Fibroblast of villous mesenchyme (primary cell): ENCODE data around the gene GPR152. TPM values are rescaled to one million over a fixed set of nuclear protein-coding genes. Genes with fewer than 3 reads are reported as not detected.

Experiments
- DNase-seq: peaks from one replicate; pipeline ENCODE4 v3.0.0-alpha.2; 2010; ENCODE audit warnings: low read depth
- H3K4me3 ChIP-seq: 2 replicates; pipeline ENCODE4 v1.5.1; 2011; ENCODE audit warnings: low read depth, mild to moderate bottlenecking, low read length
- total RNA-seq: library from RNA; depleted of rRNA; stranded (reverse); fragments of >200 nt; gene quantifications from 2 replicates; pipeline ENCODE4 v1.2.3, GENCODE V29; 2012
- TF ChIP-seq, protein P1 (sequence below): IDR thresholded peaks from 2 replicates; pipeline ENCODE4 v1.5.1; 2012; ENCODE audit warnings: low read depth, mild to moderate bottlenecking, low read length; ENCODE audit not compliant: insufficient read depth

Gene GPR152, protein sequence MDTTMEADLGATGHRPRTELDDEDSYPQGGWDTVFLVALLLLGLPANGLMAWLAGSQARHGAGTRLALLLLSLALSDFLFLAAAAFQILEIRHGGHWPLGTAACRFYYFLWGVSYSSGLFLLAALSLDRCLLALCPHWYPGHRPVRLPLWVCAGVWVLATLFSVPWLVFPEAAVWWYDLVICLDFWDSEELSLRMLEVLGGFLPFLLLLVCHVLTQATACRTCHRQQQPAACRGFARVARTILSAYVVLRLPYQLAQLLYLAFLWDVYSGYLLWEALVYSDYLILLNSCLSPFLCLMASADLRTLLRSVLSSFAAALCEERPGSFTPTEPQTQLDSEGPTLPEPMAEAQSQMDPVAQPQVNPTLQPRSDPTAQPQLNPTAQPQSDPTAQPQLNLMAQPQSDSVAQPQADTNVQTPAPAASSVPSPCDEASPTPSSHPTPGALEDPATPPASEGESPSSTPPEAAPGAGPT
- total RNA-seq, result not detected in 2 replicates

DNA sequence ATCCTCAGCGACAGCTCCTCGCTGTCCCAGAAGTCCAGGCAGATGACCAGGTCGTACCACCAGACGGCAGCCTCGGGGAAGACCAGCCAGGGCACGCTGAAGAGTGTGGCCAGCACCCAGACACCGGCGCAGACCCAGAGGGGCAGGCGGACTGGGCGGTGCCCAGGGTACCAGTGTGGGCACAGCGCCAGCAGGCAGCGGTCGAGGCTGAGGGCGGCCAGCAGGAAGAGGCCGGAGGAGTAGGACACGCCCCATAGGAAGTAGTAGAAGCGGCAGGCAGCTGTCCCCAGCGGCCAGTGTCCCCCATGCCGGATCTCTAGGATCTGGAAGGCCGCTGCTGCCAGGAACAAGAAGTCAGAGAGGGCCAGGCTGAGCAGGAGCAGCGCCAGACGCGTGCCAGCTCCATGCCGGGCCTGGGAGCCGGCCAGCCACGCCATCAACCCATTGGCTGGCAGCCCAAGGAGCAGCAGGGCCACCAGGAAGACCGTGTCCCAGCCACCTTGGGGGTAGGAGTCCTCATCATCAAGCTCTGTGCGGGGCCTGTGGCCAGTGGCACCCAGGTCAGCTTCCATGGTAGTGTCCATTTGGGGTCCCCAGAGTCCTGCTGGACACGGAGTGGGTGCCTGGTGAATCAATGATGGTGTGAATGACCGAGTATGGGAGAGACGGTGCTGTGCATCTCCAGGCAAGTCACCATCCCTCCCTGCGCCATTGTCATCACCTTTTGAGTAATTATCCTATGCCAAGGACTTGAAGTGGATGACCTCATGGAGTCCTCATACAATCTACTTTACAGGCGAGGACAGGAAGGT lies at the start of gene GPR152:
Gene GPR152, minus strand, starts transcription at position 589 of the 812 bp plus-strand sequence. Its CDS starts 5 bp downstream, at position 584.
- H3K4me3 ChIP-seq, result no peak within 1 kb of the TSS
- no peak for DNase-seq
- TF ChIP-seq, protein P1, sequence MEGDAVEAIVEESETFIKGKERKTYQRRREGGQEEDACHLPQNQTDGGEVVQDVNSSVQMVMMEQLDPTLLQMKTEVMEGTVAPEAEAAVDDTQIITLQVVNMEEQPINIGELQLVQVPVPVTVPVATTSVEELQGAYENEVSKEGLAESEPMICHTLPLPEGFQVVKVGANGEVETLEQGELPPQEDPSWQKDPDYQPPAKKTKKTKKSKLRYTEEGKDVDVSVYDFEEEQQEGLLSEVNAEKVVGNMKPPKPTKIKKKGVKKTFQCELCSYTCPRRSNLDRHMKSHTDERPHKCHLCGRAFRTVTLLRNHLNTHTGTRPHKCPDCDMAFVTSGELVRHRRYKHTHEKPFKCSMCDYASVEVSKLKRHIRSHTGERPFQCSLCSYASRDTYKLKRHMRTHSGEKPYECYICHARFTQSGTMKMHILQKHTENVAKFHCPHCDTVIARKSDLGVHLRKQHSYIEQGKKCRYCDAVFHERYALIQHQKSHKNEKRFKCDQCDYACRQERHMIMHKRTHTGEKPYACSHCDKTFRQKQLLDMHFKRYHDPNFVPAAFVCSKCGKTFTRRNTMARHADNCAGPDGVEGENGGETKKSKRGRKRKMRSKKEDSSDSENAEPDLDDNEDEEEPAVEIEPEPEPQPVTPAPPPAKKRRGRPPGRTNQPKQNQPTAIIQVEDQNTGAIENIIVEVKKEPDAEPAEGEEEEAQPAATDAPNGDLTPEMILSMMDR, result no peak

- no peak overlapping the region for H3K4me3 ChIP-seq
- TF ChIP-seq, protein P1, result no peak
- no peak for DNase-seq
Observed at GRCh38 chr11:67501854-67502253, 49.3 kb upstream of the GPR152 start.

DNA sequence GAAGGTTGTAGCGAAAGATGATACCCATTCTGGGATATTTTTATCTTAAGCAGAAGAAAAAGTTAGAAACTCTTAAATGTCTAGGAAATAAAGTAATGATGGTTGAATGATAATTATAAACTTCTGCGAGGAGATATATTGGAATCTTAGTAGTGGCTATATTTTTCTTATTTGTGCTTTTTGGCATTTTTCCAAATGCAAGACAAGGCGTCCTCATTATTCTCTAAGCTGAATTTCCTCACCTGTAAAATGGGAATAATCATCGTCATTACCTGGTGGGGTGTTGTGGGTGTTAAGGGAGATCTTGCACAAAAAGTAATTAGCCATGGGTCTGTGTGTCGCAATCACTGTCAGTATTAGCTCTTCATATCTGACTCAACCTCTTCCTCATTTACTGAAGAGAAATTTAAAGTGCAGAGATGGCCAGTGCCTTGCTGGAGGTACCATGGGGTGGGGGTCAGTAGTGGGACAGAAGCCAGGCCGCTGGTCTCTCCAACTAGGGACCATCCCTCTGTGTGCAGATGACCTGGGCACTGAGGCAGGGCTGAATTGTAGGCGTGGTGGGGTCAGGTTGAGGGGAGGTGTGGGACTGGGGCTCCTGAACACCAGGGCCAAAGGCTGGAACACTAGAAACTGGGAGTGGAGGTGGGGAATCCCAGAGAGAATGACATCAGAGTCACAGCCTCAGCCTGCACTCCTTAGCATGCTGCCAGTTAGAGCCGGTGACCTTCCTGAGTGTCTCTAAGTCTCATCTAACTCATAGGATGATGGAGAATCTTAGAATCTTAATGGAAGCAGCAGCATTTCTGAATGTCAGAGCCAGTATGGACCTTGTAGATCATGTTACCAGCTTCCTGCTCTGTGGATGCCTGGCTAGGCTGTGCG lies 48.5 kb upstream of the GPR152 start:
- TF ChIP-seq, protein P1, result no peak
- peak; percentile 9 for DNase-seq
- no peak overlapping the region for H3K4me3 ChIP-seq

DNA sequence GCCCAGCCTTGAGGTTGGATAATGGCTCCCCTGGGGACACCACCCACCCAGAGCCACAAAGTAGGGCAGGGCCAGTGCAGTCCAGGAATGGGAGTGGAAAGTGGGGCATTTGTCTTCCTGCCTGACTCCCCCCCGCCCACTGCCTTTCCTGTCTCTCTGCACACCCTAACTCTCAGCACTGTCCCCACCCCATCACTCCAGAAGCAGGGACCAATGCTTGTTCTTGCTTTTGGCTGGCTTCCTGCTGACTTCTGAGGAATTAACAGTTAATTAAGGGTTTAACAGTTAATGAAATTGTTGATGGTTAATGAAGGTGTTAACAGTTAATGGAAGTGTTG lies 47.9 kb upstream of the GPR152 start:
- DNase-seq, result no peak

GRCh38 chr11:67499808-67500483 lies 47.4 kb upstream of the GPR152 start:
- H3K4me3 ChIP-seq, result no peak overlapping the region
- DNase-seq, result no peak
- TF ChIP-seq, protein P1, result no peak

More for the DNA sequence above, 47.9 kb upstream of the GPR152 start:
- TF ChIP-seq, protein P1, result no peak
- no peak overlapping the region for H3K4me3 ChIP-seq

DNA sequence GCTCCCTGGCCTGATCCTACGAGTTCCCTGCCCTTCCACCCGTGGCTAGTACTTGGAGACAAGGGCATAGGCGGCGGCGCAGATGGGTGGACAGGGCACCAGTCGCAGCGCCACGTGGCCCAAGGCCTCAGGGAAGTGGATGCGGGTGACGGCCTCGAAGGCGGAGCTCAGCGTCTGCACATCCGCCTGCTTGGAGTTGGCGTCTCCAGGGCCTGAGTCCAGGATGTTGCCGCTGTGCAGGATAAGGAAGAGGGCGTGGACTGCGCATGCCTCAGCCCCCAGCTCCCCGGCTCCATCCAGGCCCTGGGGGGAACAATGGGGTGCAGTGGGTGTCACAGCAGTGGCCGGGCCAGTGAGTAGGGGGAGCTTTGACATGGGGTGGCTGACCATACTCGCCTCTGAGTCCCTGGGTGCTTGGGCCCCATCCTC lies 46.0 kb upstream of the GPR152 start:
- no peak overlapping the region for H3K4me3 ChIP-seq
- no peak for DNase-seq
- TF ChIP-seq, protein P1, result no peak
